Neuronal stem cell (in vitro differentiated cells): ENCODE results near the gene IBA57.
A peak's percentile ranks its signal among the peaks of the same experiment; 100 is the strongest.
"Not testable (repeated sequence)": the region's sequence is repeated elsewhere in the genome, so short reads cannot be mapped to it uniquely, and the experiment has no call there.

ENCODE experiments used
- DNase-seq: peaks from one replicate; pipeline ENCODE4 v3.0.0-alpha.2; 2013; ENCODE audit warnings: low spot score
- H2AFZ ChIP-seq: one replicate; pipeline ENCODE4 v1.6.1; 2013; ENCODE audit warnings: mild to moderate bottlenecking, low read length, inconsistent platforms
- H2AK5ac ChIP-seq: 2 replicates; pipeline ENCODE4 v1.6.1; 2013; ENCODE audit warnings: low read depth, mild to moderate bottlenecking, inconsistent platforms, low read length, moderate library complexity, mixed read lengths
- H2BK120ac ChIP-seq: 2 replicates; pipeline ENCODE4 v1.6.1; 2013; ENCODE audit warnings: low read depth, mild to moderate bottlenecking, inconsistent platforms, low read length, moderate library complexity, mixed read lengths
- H2BK12ac ChIP-seq: one replicate; pipeline ENCODE4 v1.6.1; 2013; ENCODE audit warnings: low read length, inconsistent platforms
- H2BK15ac ChIP-seq: 2 replicates; pipeline ENCODE4 v1.6.1; 2013; ENCODE audit warnings: mild to moderate bottlenecking, low read length, inconsistent platforms, mixed read lengths
- H2BK5ac ChIP-seq: one replicate; pipeline ENCODE4 v1.6.1; 2013; ENCODE audit warnings: inconsistent platforms, mild to moderate bottlenecking, low read length, moderate library complexity
- H3K14ac ChIP-seq: one replicate; pipeline ENCODE4 v1.6.1; 2013; ENCODE audit warnings: low read length, inconsistent platforms
- H3K18ac ChIP-seq: 2 replicates; pipeline ENCODE4 v1.6.1; 2013; ENCODE audit warnings: low read length, inconsistent platforms
- H3K23ac ChIP-seq: 2 replicates; pipeline ENCODE4 v1.6.1; 2013; ENCODE audit warnings: low read depth, mild to moderate bottlenecking, mixed read lengths, low read length, inconsistent platforms; ENCODE audit not compliant: poor library complexity
- H3K27ac ChIP-seq: replicated peaks from 3 replicates; pipeline ENCODE4 v1.5.1; 2013; ENCODE audit warnings: low read length, inconsistent platforms
- H3K27me3 ChIP-seq, 3 experiments: 2 replicates each; pipeline ENCODE4 v1.6.1; 2013; ENCODE audit warnings: low read length in 3 of 3, mild to moderate bottlenecking in 2 of 3, inconsistent platforms in 1 of 3, low read depth in 1 of 3, mixed read lengths in 1 of 3, moderate library complexity in 1 of 3; ENCODE audit not compliant: control insufficient read depth in 3 of 3, insufficient read depth in 3 of 3
- H3K36me3 ChIP-seq, 2 donors: replicated peaks in 1 of 2; 2 replicates each; pipeline ENCODE4 v1.6.1; 2013; ENCODE audit warnings: low read length in 2 of 2; ENCODE audit not compliant: control insufficient read depth in 2 of 2, insufficient read depth in 2 of 2
- H3K4ac ChIP-seq: 2 replicates; pipeline ENCODE4 v1.6.1; 2013; ENCODE audit warnings: inconsistent platforms, mild to moderate bottlenecking, low read length, moderate library complexity
- H3K4me1 ChIP-seq, 2 donors: 1 replicate in 1 of 2; 2 replicates in 1 of 2; pipeline ENCODE4 v1.6.1; 2013; ENCODE audit warnings: low read length in 2 of 2, low read depth in 1 of 2; ENCODE audit not compliant: control insufficient read depth in 2 of 2, insufficient read depth in 1 of 2
- H3K4me2 ChIP-seq: one replicate; pipeline ENCODE4 v1.6.1; 2013; ENCODE audit warnings: mild to moderate bottlenecking, low read length, inconsistent platforms; ENCODE audit not compliant: insufficient read depth, poor library complexity, severe bottlenecking
- H3K4me3 ChIP-seq, 2 donors: 2 replicates each; pipeline ENCODE4 v1.5.1; 2013; ENCODE audit warnings: low read length in 2 of 2, mild to moderate bottlenecking in 2 of 2, inconsistent platforms in 1 of 2, moderate library complexity in 1 of 2
- H3K79me1 ChIP-seq: one replicate; pipeline ENCODE4 v1.6.1; 2013; ENCODE audit warnings: low read depth, mild to moderate bottlenecking, inconsistent platforms, low read length, moderate library complexity
- H3K9ac ChIP-seq: one replicate; pipeline ENCODE4 v1.6.1; 2013; ENCODE audit warnings: mild to moderate bottlenecking, low read depth, low read length, inconsistent platforms; ENCODE audit not compliant: poor library complexity
- H3K9me3 ChIP-seq, 2 donors: replicated peaks in 1 of 2; 2 replicates each; pipeline versions ENCODE3 to v1.6.1; 2013; ENCODE audit warnings: low read length in 2 of 2, mild to moderate bottlenecking in 2 of 2, inconsistent platforms in 1 of 2, low read depth in 1 of 2, mixed read lengths in 1 of 2, moderate library complexity in 1 of 2; ENCODE audit not compliant: control insufficient read depth in 2 of 2, insufficient read depth in 1 of 2
- H4K8ac ChIP-seq: one replicate; pipeline ENCODE4 v1.6.1; 2013; ENCODE audit warnings: low read depth, mild to moderate bottlenecking, inconsistent platforms, low read length, moderate library complexity
- H4K91ac ChIP-seq: one replicate; pipeline ENCODE4 v1.6.1; 2013; ENCODE audit warnings: low read length, low read depth, mild to moderate bottlenecking, inconsistent platforms; ENCODE audit not compliant: poor library complexity
- WGBS, 2 donors: extraction: QIAGEN DNeasy Blood & Tissue Kit; methylation state at CpG; one replicate each; pipeline ENCODE4 v1.1.7; 2013; ENCODE audit warnings: missing lambda C conversion rate in 2 of 2, mixed read lengths in 1 of 2; ENCODE audit not compliant: insufficient read length in 2 of 2, insufficient replicate concordance in 1 of 2; ENCODE audit errors: extremely low coverage in 2 of 2; 5-methylcytosine and 5-hydroxymethylcytosine counted together

The IBA57 gene

DNA sequence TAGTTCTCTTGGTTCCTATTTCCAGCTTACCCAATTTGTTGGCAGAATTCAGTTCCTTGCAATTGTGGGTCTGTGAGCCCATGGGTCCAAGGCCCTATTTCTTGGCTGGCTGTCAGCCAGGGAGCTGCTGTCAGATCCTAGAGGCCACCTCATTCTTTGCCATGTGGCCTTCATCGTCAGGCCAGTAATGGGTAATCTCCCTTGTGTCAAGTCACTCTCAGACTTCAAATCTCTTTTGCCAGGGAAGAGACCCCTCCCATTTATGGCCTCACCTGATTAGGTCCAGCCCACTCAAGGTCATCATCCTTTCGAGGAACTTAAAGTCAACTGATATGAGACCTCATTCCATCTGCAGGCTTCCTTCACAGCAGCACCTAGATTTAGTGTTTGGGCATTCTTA, 60.1 kb downstream of the IBA57 start:
- WGBS, 2 donors = no CpG with 5 or more reads among the region's 2 CpGs
- Histone ChIP-seq H3K4me1 (no peaks in the 10 kb centered on the region), H3K27ac (no peak overlapping the region), H3K14ac (no peak overlapping the region), H3K79me1 (no peaks in the 10 kb centered on the region), H2BK120ac (no peak overlapping the region), H2BK5ac (no peak overlapping the region), H3K36me3 (peaks cover 0 to 23% of the 10 kb centered on the region in 2 donors), H2BK12ac (no peak overlapping the region), H3K27me3 (no peaks in the 10 kb centered on the region), H4K91ac (no peak overlapping the region), H3K18ac (no peak overlapping the region), H4K8ac (no peak overlapping the region), H3K4me2 (no peak overlapping the region), H3K9ac (no peak overlapping the region), H2BK15ac (no peak overlapping the region), H3K4me3 (no peak overlapping the region), H3K4ac (no peak overlapping the region), H3K9me3 (peaks cover 0 to 3% of the 10 kb centered on the region in 2 donors), H2AFZ (no peak overlapping the region), H2AK5ac (no peak overlapping the region), H3K23ac (no peak overlapping the region)
- no peak for DNase-seq

DNA sequence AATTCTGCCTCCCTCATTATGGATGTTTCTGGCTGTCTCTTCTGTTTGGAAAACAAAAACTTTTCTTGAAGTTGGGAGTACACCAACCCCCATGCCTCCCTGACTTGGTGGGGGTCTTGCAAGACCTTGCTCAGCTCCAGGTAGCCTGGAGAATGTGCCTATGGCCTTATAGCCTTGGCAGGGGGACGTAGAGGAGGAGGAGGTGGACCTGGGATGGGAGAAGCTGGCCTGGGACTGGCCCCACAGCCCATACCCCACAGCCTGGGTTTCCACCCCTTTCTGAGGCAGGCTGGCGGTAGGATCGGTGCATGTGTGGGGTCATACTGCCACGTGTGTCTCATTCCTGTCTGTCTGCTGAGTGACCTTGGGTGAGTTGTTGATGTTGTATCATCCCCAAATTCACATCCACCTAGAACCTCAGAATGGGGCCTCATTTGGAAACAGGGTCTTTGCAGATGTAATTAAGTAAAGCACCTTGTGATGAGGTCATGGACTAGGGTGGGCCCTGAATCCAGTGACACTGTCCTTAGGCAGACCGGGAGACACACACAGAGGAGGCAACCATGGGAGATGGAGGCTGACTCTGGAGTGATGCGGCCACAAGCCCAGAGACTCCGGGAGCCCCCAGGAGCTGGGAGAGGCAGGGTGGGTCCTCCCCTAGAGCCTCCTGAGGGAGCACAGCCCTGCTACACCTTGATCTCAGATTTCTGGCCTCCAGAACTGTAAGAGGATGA, 60.7 kb downstream of the IBA57 start:
- no peak for DNase-seq
- H2BK12ac ChIP-seq = no peak overlapping the region
- H3K27me3 ChIP-seq = no peaks in the 10 kb centered on the region
- no peak overlapping the region for H3K14ac ChIP-seq
- H3K79me1 ChIP-seq = no peaks in the 10 kb centered on the region
- H2BK120ac ChIP-seq = no peak overlapping the region
- peaks cover 0 to 23% of the 10 kb centered on the region in 2 donors for H3K36me3 ChIP-seq
- no peak overlapping the region for H2AFZ ChIP-seq
- peak overlapping the region; percentile 39 for H3K9ac ChIP-seq
- no peak overlapping the region for H2BK5ac ChIP-seq
- no peak overlapping the region for H3K4me3 ChIP-seq
- WGBS, 2 donors = no CpG with 5 or more reads among the region's 7 CpGs
- H3K27ac ChIP-seq = no peak overlapping the region
- H3K4me1 ChIP-seq = no peaks in the 10 kb centered on the region
- H4K91ac ChIP-seq = no peak overlapping the region
- no peak overlapping the region for H3K4ac ChIP-seq
- H3K9me3 ChIP-seq = peaks cover 0 to 3% of the 10 kb centered on the region in 2 donors
- no peak overlapping the region for H3K4me2 ChIP-seq
- H4K8ac ChIP-seq = no peak overlapping the region
- H3K23ac ChIP-seq = no peak overlapping the region
- H3K18ac ChIP-seq = no peak overlapping the region
- H2BK15ac ChIP-seq = no peak overlapping the region
- H2AK5ac ChIP-seq = no peak overlapping the region

DNA sequence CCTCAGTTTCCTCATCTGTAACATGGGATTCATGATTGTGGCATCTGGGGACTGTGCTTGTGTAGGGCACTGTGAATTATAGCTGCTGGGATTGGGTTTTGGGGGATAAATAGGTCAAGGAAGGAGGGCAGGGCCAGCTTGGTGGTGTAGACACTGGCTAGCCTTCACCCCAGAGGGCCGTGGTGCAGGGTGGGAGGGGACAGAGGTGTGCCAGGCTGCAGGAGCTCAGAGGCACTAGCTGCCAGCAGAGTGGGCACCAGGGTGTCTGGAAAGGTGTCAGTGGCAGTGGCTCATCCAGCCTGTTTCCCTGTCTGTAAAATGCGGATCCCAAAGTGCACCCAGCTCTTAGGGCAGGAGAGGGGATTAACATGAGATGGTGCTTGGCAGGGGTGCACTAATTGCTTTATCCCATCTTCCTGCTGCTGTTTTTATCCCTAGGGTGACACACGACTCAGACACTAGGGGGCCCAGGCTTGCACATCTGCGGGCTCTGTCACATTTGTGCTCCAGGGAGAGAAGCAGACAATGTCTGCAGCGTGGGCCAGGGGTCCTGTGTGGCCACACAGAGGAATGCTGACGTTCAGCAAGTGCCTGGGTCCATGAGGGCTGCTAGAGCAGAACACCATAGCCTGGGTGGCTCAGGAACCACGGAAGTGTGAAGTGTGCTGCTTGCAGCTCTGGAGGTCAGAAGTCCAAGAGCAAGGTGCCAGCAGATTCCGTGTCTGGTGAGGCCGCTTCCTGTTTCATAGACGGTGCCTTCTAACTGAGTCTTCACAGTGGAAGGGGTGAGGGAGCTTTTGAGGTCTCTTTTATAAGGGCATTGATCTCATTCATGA, 61.6 kb downstream of the IBA57 start:
- H2BK5ac ChIP-seq = no peak overlapping the region
- no peaks in the 10 kb centered on the region for H3K79me1 ChIP-seq
- H3K27me3 ChIP-seq = no peaks in the 10 kb centered on the region
- peaks cover 0 to 25% of the 10 kb centered on the region in 2 donors for H3K36me3 ChIP-seq
- H3K9me3 ChIP-seq = peaks cover 0 to 3% of the 10 kb centered on the region in 2 donors
- H3K4me2 ChIP-seq = no peak overlapping the region
- no peak overlapping the region for H2AK5ac ChIP-seq
- peak overlapping the region; percentile 52 for H3K23ac ChIP-seq
- H3K14ac ChIP-seq = no peak overlapping the region
- DNase-seq = no peak
- no peak overlapping the region for H3K4ac ChIP-seq
- no peaks in the 10 kb centered on the region for H3K4me1 ChIP-seq
- H2BK15ac ChIP-seq = no peak overlapping the region
- peak overlapping the region; percentile 7 for H3K9ac ChIP-seq
- peak overlapping the region in 1 of 2 donors; percentile 61 for H3K4me3 ChIP-seq
- H4K8ac ChIP-seq = no peak overlapping the region
- no peak overlapping the region for H4K91ac ChIP-seq
- no CpG with 5 or more reads among the region's 10 CpGs for WGBS, 2 donors
- H3K27ac ChIP-seq = no peak overlapping the region
- H2BK12ac ChIP-seq = no peak overlapping the region
- peak overlapping the region; percentile 31 for H2AFZ ChIP-seq
- no peak overlapping the region for H3K18ac ChIP-seq
- no peak overlapping the region for H2BK120ac ChIP-seq

DNA sequence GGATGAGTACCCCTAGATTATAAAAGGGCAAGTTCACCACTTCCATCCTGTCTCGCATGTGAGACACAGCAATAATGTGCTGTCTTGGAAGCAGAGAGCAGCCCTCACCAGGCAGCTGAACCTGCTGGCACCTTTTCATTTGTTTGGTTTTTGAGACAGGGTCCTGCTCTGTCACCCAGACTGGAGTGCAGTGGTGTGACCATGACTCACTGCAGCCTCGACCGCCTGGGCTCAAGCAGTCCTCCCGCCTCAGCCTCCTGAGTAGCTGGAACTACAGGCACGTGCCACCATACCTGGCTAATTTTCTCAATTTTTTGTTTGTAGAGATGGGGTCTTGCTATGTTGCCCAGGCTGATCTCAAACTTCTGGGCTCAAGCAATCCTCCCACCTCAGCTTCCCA, 62.5 kb downstream of the IBA57 start:
- not testable (repeated sequence) for H3K18ac ChIP-seq, H4K8ac ChIP-seq, H3K23ac ChIP-seq, H3K9ac ChIP-seq, H2BK12ac ChIP-seq, H4K91ac ChIP-seq, H2BK15ac ChIP-seq, H3K79me1 ChIP-seq, DNase-seq, H2AFZ ChIP-seq, H3K27me3 ChIP-seq, H3K4ac ChIP-seq, H3K4me2 ChIP-seq, H2BK5ac ChIP-seq, H3K4me3 ChIP-seq, H3K14ac ChIP-seq, H3K4me1 ChIP-seq, H3K27ac ChIP-seq, H3K9me3 ChIP-seq, H2BK120ac ChIP-seq, H2AK5ac ChIP-seq
- peaks cover 0 to 25% of the 10 kb centered on the region in 2 donors for H3K36me3 ChIP-seq
- WGBS, 2 donors = no CpG with 5 or more reads among the region's 5 CpGs
